Germinal center (tissue), 1 donor: ENCODE data around the gene ALAS1.
"Not testable (repeated sequence)": the region's sequence is repeated elsewhere in the genome, so short reads cannot be mapped to it uniquely, and the experiment has no call there.

Experiments used
- DNase-seq: peaks from one replicate; pipeline ENCODE4 v3.0.0; 2012; ENCODE audit warnings: mixed read lengths, low spot score

ALAS1 gene

GRCh38 chr3:52176951-52177700, 20.8 kb upstream of the ALAS1 start:
- no peak for DNase-seq

- DNase-seq, result no peak
These were observed 20.3 kb upstream of the ALAS1 start for GRCh38 chr3:52177701-52178042.

GRCh38 chr3:52178126-52178525, 19.8 kb upstream of the ALAS1 start:
- not testable (repeated sequence) for DNase-seq

GRCh38 chr3:52178537-52178936, 19.4 kb upstream of the ALAS1 start:
- no peak for DNase-seq

- DNase-seq, result no peak
These were observed 16.4 kb upstream of the ALAS1 start for GRCh38 chr3:52181543-52181942.

- DNase-seq, result no peak
These were observed 15.8 kb upstream of the ALAS1 start for GRCh38 chr3:52182196-52182595.

- no peak for DNase-seq
These were observed 15.3 kb upstream of the ALAS1 start for GRCh38 chr3:52182691-52183090.

GRCh38 chr3:52183786-52184445, 14.0 kb upstream of the ALAS1 start:
- no peak for DNase-seq

- DNase-seq, result no peak
These were observed 13.3 kb upstream of the ALAS1 start for GRCh38 chr3:52184690-52185089.

- no peak for DNase-seq
These were observed 12.6 kb upstream of the ALAS1 start for GRCh38 chr3:52185311-52185710.

- DNase-seq, result no peak
These were observed 12.1 kb upstream of the ALAS1 start for GRCh38 chr3:52185837-52186236.

GRCh38 chr3:52186729-52187128, 11.2 kb upstream of the ALAS1 start:
- no peak for DNase-seq

GRCh38 chr3:52188556-52188955, 9.4 kb upstream of the ALAS1 start:
- DNase-seq, result no peak

- no peak for DNase-seq
These were observed 7.5 kb upstream of the ALAS1 start for GRCh38 chr3:52190294-52191074.

GRCh38 chr3:52191663-52192062, 6.3 kb upstream of the ALAS1 start:
- no peak for DNase-seq

GRCh38 chr3:52193065-52193464, 4.9 kb upstream of the ALAS1 start:
- DNase-seq, result no peak

- no peak for DNase-seq
These were observed 3.3 kb upstream of the ALAS1 start for GRCh38 chr3:52194485-52195290.

GRCh38 chr3:52195291-52195597, 2.7 kb upstream of the ALAS1 start:
- no peak for DNase-seq

GRCh38 chr3:52195823-52196331, 2.1 kb upstream of the ALAS1 start:
- DNase-seq, result no peak

- no peak for DNase-seq
These were observed 983 bp upstream of the ALAS1 start for GRCh38 chr3:52196977-52197376.

- DNase-seq, result no peak
These were observed 490 bp upstream of the ALAS1 start for GRCh38 chr3:52197499-52197841.
